GM18526 (cell line): Measurements from ENCODE around the gene SUOX.

Experiments used
- POLR2A ChIP-seq: IDR thresholded peaks from 3 replicates; pipeline ENCODE4 v1.6.1; 2011; ENCODE audit not compliant: insufficient read length; ENCODE audit errors: extremely low read depth

The SUOX gene

DNA sequence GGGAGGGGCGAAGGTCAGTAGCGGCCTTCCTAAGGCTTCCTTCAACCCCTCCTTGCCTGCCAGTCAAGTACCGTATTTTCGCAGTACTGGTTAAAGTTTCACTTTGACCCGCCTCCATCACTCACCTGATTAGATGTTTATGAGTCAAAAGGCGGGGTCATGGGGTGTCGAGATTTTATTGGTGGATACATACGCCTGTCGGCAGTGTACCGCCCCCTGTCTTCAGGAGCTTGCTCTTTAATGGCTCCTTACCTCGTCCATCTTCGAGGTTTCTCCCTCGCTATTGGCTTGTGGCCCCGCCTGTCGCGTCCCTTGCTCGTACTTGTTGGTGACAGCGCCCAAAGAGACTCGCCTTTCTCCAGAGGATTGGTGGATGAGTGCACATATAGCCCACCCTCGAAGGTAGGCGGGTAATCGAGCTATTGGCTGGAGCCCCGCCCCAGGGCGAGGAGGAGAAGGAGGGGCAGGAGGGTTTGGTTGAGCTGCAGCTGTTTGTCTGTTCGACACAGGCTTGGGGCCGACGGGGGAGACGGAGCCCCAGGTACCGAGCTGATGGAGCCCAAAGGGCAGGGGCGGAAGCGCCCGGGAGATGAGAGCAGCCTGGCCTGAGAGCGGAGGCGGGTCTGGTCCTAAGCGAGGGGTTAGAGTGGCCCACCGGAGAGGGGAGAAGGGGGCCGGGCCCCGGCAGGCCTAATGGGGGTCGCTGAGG lies 23.3 kb upstream of the SUOX start, which contains the start of gene RAB5B:
RAB5B (plus strand) TSS at position 480 of the 709 bp plus-strand sequence. CDS start 12,883 bp downstream, outside the sequence.
- peak; percentile 82 for TF ChIP-seq POLR2A

DNA sequence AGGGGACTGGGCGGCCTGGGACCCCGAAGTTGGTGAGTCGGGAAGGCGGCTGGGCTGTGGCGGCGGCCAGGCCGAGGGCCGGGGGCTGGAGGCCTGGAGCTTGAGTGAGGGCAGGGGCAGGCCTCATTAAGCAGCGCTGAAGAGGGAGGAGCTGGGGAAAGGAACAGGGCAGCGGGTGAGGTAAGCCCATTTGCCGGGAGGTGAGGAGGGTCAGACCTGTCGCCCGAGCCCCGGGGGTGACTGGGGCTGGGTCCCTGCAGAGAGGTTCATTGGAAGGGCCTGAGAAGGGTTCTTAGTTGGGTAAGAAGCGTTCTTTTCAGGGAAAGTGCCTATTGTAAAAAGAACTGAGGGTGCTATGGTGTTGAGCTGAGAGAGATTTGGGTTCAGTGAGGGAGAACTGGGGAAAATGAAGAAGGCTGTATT lies 22.8 kb upstream of the SUOX start:
- no peak for TF ChIP-seq POLR2A

- no peak for TF ChIP-seq POLR2A
These were observed 18.7 kb upstream of the SUOX start for GRCh38 chr12:55978393-55978792.

DNA sequence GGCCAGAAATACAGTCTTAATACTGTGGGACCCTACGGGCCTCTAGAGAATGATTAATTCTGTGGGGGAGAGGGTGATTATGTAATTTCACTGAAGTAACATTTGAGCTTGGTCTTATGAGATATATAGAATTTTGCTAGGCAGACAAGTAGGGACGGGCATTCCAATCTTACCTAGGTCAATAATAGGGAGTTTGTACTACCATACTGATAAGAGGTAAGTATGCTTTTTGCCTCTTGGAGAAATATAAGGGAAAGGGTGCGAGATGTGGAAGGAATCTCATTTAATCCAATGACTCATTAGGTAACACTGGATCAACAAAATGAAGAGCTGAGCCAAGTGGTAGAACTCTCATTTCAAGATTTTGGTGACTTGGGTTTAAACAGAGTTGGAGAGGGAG lies 18.0 kb upstream of the SUOX start:
- TF ChIP-seq POLR2A = no peak

GRCh38 chr12:55982319-55982936 lies 14.6 kb upstream of the SUOX start:
- no peak for TF ChIP-seq POLR2A

DNA sequence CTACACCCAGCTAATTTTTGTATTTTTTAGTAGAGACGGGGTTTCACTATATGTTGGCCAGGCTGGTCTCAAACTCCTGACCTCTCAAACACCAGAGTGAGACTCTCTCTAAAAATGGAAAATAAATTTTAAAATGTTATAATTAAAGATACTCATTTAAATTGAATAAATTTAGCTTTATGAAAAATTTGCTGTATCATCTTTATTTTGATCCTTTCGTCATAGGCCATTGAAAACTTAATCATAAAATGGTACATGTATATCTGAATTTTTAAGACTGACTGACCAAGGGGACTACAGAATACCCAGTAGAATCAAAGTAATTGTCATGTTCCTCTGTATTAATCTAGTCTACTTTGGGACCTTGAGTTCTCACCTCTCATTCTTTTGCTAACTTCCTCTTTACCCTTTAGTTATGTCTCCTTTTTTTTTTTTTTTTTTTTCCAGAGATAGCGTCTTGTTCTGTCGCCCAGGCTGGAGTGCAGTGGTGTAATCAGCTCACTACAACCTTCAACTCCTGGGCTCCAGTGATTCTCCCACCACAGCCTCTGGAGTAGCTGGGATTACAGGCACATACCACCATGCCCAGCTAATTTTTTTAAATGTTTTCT lies 13.7 kb upstream of the SUOX start:
- no peak for TF ChIP-seq POLR2A

- no peak for TF ChIP-seq POLR2A
These were observed 12.2 kb upstream of the SUOX start for GRCh38 chr12:55984861-55985260.

GRCh38 chr12:55985341-55985740 lies 11.7 kb upstream of the SUOX start:
- no peak for TF ChIP-seq POLR2A

GRCh38 chr12:55991110-55991509 lies 6.0 kb upstream of the SUOX start:
- no peak for TF ChIP-seq POLR2A

DNA sequence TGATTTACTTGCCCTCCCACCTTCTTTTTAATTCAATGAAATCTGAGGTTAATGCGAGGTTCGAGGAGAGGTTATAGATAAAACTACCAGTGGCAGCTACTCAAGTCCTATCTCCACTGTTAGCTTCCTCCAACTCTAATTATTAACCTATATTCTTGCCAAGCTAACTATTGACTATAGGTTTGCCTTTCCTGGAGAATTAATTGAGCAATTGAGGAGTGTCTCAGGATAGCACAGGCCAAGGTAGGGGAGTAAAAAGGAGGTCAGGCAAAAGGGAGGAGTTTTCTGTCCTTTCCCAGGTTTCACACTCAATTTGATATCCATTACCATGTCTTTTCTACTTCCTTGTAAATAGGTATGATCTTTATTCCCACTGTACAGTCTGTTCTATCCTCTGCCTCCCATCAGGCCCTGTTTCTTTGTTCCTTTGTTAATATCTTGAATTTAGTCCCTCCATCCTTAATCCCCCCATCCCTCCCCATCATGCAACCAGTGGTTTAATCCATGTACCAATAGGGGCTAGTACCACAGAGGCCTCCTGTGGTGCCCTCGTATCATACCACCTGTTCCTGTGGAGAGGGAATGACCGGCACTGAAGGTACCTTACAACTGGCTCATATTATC lies 3.7 kb upstream of the SUOX start:
- no peak for TF ChIP-seq POLR2A

- TF ChIP-seq POLR2A = no peak
These were observed 1.7 kb upstream of the SUOX start for GRCh38 chr12:55995366-55995765.

DNA sequence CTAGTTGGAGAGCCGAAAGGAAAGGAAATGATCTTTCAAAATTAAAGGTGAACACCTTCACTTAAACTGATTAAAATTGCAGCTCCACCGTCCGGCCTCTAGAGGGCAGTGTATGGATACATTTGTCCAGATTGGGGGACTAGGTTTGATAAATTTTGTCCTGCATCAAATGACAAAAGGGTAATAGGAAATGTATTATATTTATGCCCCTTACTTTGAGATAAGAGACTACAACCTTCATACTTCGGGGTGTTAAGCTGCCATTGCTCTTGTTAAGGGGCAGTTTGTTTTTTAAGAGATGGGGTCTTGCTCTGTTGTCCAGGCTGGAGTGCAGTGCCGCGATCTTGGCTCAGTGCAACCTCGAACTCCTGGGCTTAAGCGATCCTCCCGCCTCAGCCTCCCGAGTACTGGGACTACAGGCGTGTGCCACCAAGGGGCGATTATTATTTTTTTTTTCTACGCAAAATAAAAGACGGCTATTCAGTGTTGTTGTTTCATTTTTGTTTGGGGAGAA lies 818 bp upstream of the SUOX start:
- no peak for TF ChIP-seq POLR2A

DNA sequence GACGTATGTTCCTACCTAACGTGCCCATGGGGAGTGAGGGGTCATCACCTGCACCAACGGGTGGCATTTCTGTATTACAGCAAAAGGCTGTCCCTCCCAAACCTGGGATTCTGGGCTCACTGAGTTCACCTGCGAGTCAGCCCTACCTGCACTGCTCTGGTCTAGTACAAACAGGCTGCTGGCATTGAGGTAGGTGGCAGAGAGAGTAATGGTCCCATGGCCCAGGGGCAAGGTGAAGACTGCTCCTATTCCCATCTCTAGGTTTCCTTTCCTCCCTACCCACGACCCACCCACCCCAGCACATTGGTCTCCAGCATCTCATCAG lies 421 bp downstream of the SUOX start:
- no peak for TF ChIP-seq POLR2A

GRCh38 chr12:56001487-56002100 lies 4.5 kb downstream of the SUOX start:
- no peak for TF ChIP-seq POLR2A

- no peak for TF ChIP-seq POLR2A
These were observed 7.1 kb downstream of the SUOX start for GRCh38 chr12:56004211-56004610.
